Measurements from ENCODE around the gene AQP9.

Gene AQP9

DNA sequence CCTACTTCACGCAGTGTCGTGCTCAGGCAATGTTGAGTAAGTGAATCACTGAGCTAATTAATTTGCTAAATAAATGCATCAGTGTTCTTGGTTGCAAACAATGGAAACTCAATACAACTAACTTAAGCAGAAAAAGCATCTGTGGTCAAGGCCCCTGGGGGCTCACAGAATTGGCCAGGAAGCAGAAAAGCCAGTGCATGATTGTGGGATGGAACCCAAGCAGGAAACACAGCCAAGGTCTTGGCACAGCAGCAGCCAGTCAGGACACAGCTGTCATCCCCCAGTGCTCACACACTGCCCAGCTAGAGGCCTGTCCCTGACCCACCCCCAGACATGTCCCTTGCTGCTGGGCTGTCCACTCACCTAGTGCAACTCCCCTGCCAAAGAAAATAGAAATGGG, 85.9 kb downstream of the AQP9 start:
- Histone ChIP-seq H3K9ac (ENCODE audit: low read length) (no peak overlapping the region), H3K79me2 (ENCODE audit: insufficient read depth, low read length) (no peaks in the 10 kb centered on the region), H3K4me3 (ENCODE audit: low read depth, low read length, poor library complexity, severe bottlenecking) (no peak overlapping the region), H3K36me3 (ENCODE audit: insufficient read depth, low read length) (no peaks in the 10 kb centered on the region), H4K20me1 (ENCODE audit: insufficient read depth, low read length) (no peaks in the 10 kb centered on the region), H3K9me2 (ENCODE audit: low read depth, low read length) (no peaks in the 10 kb centered on the region), H2AFZ (ENCODE audit: low read length) (no peak overlapping the region), H3K4me2 (ENCODE audit: low read length) (no peak overlapping the region), H3F3A (ENCODE audit: insufficient read depth, low read length) (no peaks in the 10 kb centered on the region), H3K27me3 (ENCODE audit: insufficient read depth, low read length) (no peaks in the 10 kb centered on the region), H3K27ac (ENCODE audit: low read depth, low read length, poor library complexity, severe bottlenecking) (no peak overlapping the region), H3K4me1 (ENCODE audit: insufficient read depth, low read length, severe bottlenecking) (peaks cover 4% of the 10 kb centered on the region), H3K9me3 (ENCODE audit: low read length) (0 out of 2 replicates have a peak, but pooled peaks cover 6% of the 10 kb centered on the region)
- TF ChIP-seq EZH2 (IDR thresholded peaks at IDR 0.05; ENCODE audit: borderline replicate concordance, low read length) = no peak
- TF ChIP-seq, protein P1, sequence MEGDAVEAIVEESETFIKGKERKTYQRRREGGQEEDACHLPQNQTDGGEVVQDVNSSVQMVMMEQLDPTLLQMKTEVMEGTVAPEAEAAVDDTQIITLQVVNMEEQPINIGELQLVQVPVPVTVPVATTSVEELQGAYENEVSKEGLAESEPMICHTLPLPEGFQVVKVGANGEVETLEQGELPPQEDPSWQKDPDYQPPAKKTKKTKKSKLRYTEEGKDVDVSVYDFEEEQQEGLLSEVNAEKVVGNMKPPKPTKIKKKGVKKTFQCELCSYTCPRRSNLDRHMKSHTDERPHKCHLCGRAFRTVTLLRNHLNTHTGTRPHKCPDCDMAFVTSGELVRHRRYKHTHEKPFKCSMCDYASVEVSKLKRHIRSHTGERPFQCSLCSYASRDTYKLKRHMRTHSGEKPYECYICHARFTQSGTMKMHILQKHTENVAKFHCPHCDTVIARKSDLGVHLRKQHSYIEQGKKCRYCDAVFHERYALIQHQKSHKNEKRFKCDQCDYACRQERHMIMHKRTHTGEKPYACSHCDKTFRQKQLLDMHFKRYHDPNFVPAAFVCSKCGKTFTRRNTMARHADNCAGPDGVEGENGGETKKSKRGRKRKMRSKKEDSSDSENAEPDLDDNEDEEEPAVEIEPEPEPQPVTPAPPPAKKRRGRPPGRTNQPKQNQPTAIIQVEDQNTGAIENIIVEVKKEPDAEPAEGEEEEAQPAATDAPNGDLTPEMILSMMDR (IDR thresholded peaks at IDR 0.05; ENCODE audit: low read length) = no peak

- Histone ChIP-seq H3K36me3 (ENCODE audit: insufficient read depth, low read length) (no peaks in the 10 kb centered on the region), H3K4me1 (ENCODE audit: insufficient read depth, low read length, severe bottlenecking) (peaks cover 4% of the 10 kb centered on the region), H3K9me2 (ENCODE audit: low read depth, low read length) (no peaks in the 10 kb centered on the region), H4K20me1 (ENCODE audit: insufficient read depth, low read length) (no peaks in the 10 kb centered on the region), H3K79me2 (ENCODE audit: insufficient read depth, low read length) (no peaks in the 10 kb centered on the region), H2AFZ (ENCODE audit: low read length) (no peak overlapping the region), H3K27me3 (ENCODE audit: insufficient read depth, low read length) (no peaks in the 10 kb centered on the region), H3K27ac (ENCODE audit: low read depth, low read length, poor library complexity, severe bottlenecking) (no peak overlapping the region), H3K4me2 (ENCODE audit: low read length) (no peak overlapping the region), H3F3A (ENCODE audit: insufficient read depth, low read length) (no peaks in the 10 kb centered on the region), H3K9me3 (ENCODE audit: low read length) (no peaks in the 10 kb centered on the region), H3K4me3 (ENCODE audit: low read depth, low read length, poor library complexity, severe bottlenecking) (no peak overlapping the region), H3K9ac (ENCODE audit: low read length) (no peak overlapping the region)
- TF ChIP-seq, protein P1 (IDR thresholded peaks at IDR 0.05; ENCODE audit: low read length) = peak; percentile 93
- TF ChIP-seq EZH2 (IDR thresholded peaks at IDR 0.05; ENCODE audit: borderline replicate concordance, low read length) = no peak
Observed at GRCh38 chr15:58227706-58228543, 89.7 kb downstream of the AQP9 start.

GRCh38 chr15:58228718-58229117, 90.5 kb downstream of the AQP9 start:
- Histone ChIP-seq H3K36me3 (ENCODE audit: insufficient read depth, low read length) (no peaks in the 10 kb centered on the region), H3K9ac (ENCODE audit: low read length) (no peak overlapping the region), H3K9me3 (ENCODE audit: low read length) (no peaks in the 10 kb centered on the region), H3K9me2 (ENCODE audit: low read depth, low read length) (no peaks in the 10 kb centered on the region), H2AFZ (ENCODE audit: low read length) (no peak overlapping the region), H3K79me2 (ENCODE audit: insufficient read depth, low read length) (no peaks in the 10 kb centered on the region), H4K20me1 (ENCODE audit: insufficient read depth, low read length) (no peaks in the 10 kb centered on the region), H3K27me3 (ENCODE audit: insufficient read depth, low read length) (no peaks in the 10 kb centered on the region), H3K4me2 (ENCODE audit: low read length) (no peak overlapping the region), H3F3A (ENCODE audit: insufficient read depth, low read length) (no peaks in the 10 kb centered on the region), H3K27ac (ENCODE audit: low read depth, low read length, poor library complexity, severe bottlenecking) (no peak overlapping the region), H3K4me3 (ENCODE audit: low read depth, low read length, poor library complexity, severe bottlenecking) (no peak overlapping the region), H3K4me1 (ENCODE audit: insufficient read depth, low read length, severe bottlenecking) (peaks cover 4% of the 10 kb centered on the region)
- no peak for TF ChIP-seq EZH2 (IDR thresholded peaks at IDR 0.05; ENCODE audit: borderline replicate concordance, low read length)
- TF ChIP-seq, protein P1 (IDR thresholded peaks at IDR 0.05; ENCODE audit: low read length) = no peak

Measured in OCI-LY1 (cell line).